GM12875 (cell line): ENCODE measurements around the gene GCH1.
A peak's percentile ranks its signal among the peaks of the same experiment; 100 is the strongest.

Experiments used
- H3K4me3 ChIP-seq: one replicate; pipeline ENCODE4 v1.5.1; 2011; ENCODE audit warnings: low read depth, low read length, control low read depth
- CTCF ChIP-seq: IDR thresholded peaks from 2 replicates; pipeline ENCODE4 v1.5.1; 2011; ENCODE audit warnings: low read depth, mild to moderate bottlenecking, control low read depth, inconsistent platforms, low read length, moderate library complexity, borderline replicate concordance; ENCODE audit not compliant: insufficient read depth

The GCH1 gene

GRCh38 chr14:54895683-54896082 is 6.9 kb downstream of the GCH1 start:
- H3K4me3 ChIP-seq, result no peak overlapping the region
- no peak for TF ChIP-seq CTCF

- no peak for TF ChIP-seq CTCF
- no peak overlapping the region for H3K4me3 ChIP-seq
Observed at GRCh38 chr14:54894995-54895394, 7.6 kb downstream of the GCH1 start.

- no peak overlapping the region for H3K4me3 ChIP-seq
- TF ChIP-seq CTCF, result peak; percentile 63; the same call in 1 of the 2 replicates
Observed at GRCh38 chr14:54893151-54893760, 9.4 kb downstream of the GCH1 start.

GRCh38 chr14:54891471-54892245 is 11.0 kb downstream of the GCH1 start:
- TF ChIP-seq CTCF, result no peak
- H3K4me3 ChIP-seq, result no peak overlapping the region

- H3K4me3 ChIP-seq, result no peak overlapping the region
- no peak for TF ChIP-seq CTCF
Observed at GRCh38 chr14:54890788-54891187, 11.8 kb downstream of the GCH1 start.

- no peak for TF ChIP-seq CTCF
- no peak overlapping the region for H3K4me3 ChIP-seq
Observed at GRCh38 chr14:54889919-54890318, 12.7 kb downstream of the GCH1 start.

GRCh38 chr14:54882521-54882920 is 20.1 kb downstream of the GCH1 start:
- no peak overlapping the region for H3K4me3 ChIP-seq
- no peak for TF ChIP-seq CTCF
